GM23338 (cell line): ENCODE measurements around the gene DHX29.

Experiments
- CREB1 ChIP-seq: fragments of 250-450 bp; sonication (Bioruptor Pico); IDR thresholded peaks from 2 replicates; pipeline ENCODE4 v1.5.0; 2020; ENCODE audit warnings: low read depth, mild to moderate bottlenecking, moderate library complexity
- CTCF ChIP-seq, 2 experiments: fragments of 200-600 bp in 1 of 2; sonication (generic) in 1 of 2; conservative IDR thresholded peaks; 2 replicates each; pipeline versions ENCODE4 v1.5.1 to v1.6.1; 2016 to 2017; ENCODE audit warnings: antibody characterized with exemption in 2 of 2, low read depth in 2 of 2, mild to moderate bottlenecking in 2 of 2, moderate library complexity in 1 of 2
- EZH2 ChIP-seq: fragments of 200-600 bp; sonication (generic); IDR thresholded peaks from one replicate; pipeline ENCODE4 v1.8.0; 2017; ENCODE audit warnings: antibody characterized with exemption, mild to moderate bottlenecking, low read depth; ENCODE audit not compliant: unreplicated experiment
- EZH2phosphoT487 ChIP-seq: fragments of 200-600 bp; sonication (generic); IDR thresholded peaks from one replicate; pipeline ENCODE4 v1.8.1; 2018; ENCODE audit warnings: antibody characterized with exemption; ENCODE audit not compliant: unreplicated experiment
- JUNB ChIP-seq: IDR thresholded peaks from one replicate; pipeline ENCODE4 v1.6.1; 2016; ENCODE audit warnings: antibody characterized with exemption; ENCODE audit not compliant: unreplicated experiment
- POLR2AphosphoS5 ChIP-seq: IDR thresholded peaks from 2 replicates; pipeline ENCODE4 v1.6.1; 2016; ENCODE audit warnings: antibody characterized with exemption, low read depth
- REST ChIP-seq: IDR thresholded peaks from one replicate; pipeline ENCODE4 v1.6.1; 2018; ENCODE audit warnings: antibody characterized with exemption; ENCODE audit not compliant: unreplicated experiment
- ZNF114 ChIP-seq: fragments of 250-450 bp; sonication (Bioruptor Pico); IDR thresholded peaks from 2 replicates; pipeline ENCODE4 v1.5.0; 2020; ENCODE audit warnings: mild to moderate bottlenecking, moderate library complexity
- ZNF331 ChIP-seq: fragments of 250-450 bp; sonication (Bioruptor Pico); IDR thresholded peaks from 2 replicates; pipeline ENCODE4 v1.5.0; 2020; ENCODE audit warnings: low read depth, mild to moderate bottlenecking, moderate library complexity

- TF ChIP-seq POLR2AphosphoS5 (no peak), CTCF (conservative IDR thresholded peaks at IDR 0.05; ENCODE audit: low read depth in 2 of 2) (no peak), JUNB (no peak), EZH2 (no peak), ZNF114 (no peak), REST (no peak), EZH2phosphoT487 (no peak), ZNF331 (CRISPR knock-in tag) (no peak), CREB1 (CRISPR knock-in tag) (no peak)
These were observed 9.3 kb upstream of the DHX29 start for GRCh38 chr5:55316837-55317236.
